ENCODE data around the gene CMSS1.

CMSS1 gene

GRCh38 chr3:99852851-99853250 lies 35.2 kb downstream of the CMSS1 start:
- FAIRE-seq (no peak), DNase-seq (ENCODE audit: low spot score) (no peak)

DNA sequence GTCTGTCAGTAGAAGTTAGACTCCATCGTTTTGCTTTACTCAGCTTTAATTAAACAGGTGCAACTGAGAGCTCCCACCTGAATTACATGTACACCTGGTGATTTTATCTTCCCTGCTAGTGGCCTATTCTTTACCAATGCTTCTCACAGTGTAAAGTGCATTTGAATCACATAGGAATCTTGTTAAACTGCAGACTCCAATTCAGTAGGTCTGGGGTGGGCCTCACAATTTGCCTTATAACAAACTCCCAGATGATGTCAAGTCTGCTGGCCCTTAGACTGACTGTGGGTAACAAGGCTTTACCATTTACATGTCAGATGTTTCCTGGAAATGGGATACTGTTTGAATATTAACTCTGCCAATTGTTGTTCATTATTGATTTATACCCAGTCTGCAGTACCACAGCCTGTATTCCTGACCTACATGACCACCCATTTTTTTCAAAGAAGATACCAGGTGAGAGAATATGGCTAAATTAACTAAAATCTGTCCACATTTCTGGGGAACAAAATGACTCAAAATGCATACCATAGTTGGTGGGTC lies 37.2 kb downstream of the CMSS1 start:
- DNase-seq (ENCODE audit: low spot score) (no peak), FAIRE-seq (peak; percentile 69)

GRCh38 chr3:99855900-99856299 lies 38.2 kb downstream of the CMSS1 start:
- FAIRE-seq (no peak), DNase-seq (ENCODE audit: low spot score) (no peak)

GRCh38 chr3:99856437-99857220 lies 39.0 kb downstream of the CMSS1 start:
- no peak for FAIRE-seq
- DNase-seq (ENCODE audit: low spot score): no peak

DNA sequence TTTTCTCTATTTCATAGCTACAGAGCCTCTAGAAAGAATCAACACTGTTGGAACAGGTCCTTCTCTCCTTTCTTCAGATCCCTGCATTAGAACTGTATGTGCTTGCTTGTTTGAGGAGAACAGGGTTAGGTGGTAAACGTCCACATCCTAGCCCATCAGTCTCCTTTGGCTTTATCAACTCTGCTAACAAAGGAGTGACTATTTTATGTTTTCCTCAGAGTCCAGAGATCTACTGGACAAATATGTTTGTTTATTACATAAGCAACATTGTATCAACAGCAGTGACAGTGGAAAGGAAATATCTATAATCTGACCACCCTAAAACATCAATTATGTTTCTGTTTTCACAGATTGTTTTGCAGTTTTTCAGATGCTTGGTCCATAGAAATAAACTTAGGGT lies 39.6 kb downstream of the CMSS1 start:
- DNase-seq (ENCODE audit: low spot score): no peak
- FAIRE-seq: no peak

DNA sequence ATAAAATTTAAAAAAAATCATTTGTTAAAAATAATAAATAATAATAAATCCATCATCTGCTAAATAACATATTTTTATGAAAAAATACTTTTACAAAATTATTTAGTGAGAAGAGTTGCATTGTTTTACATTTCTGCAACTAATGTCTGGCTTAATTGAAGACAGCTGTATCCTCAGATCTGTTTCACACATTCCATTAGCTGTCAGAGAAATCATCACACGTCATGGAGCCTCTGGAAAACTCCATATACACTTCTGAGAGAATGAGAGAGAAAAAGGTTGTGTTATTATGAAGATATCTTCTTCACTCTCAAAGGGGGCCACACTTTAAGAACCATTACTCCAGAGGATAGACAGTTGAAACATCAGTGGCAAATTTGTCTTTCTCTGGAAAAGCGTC lies 40.8 kb downstream of the CMSS1 start:
- FAIRE-seq (no peak), DNase-seq (ENCODE audit: low spot score) (no peak)

DNA sequence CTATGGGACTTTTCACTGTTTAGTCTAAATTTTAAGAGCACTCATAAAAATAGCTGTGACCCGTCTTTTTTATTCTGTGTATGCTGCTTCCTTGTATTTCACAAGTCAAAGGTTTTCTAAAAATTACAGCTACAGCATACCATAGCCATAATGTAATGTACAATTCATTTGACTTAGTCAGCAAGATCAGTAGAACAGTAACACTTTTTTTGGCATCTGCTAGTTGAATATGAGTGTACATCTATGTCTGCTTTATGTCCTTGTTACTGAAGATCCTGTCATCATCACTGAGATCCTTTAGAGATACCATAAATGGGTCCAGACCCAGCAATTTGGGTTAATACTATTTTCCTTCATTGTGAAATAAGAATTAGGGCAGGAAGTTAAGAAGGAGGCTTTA lies 42.2 kb downstream of the CMSS1 start:
- peak; percentile 61 for DNase-seq (ENCODE audit: low spot score)
- peak; percentile 83 for FAIRE-seq

- FAIRE-seq (peak; percentile 81), DNase-seq (ENCODE audit: low spot score) (no peak)
These were observed 43.6 kb downstream of the CMSS1 start for GRCh38 chr3:99861216-99861615.

- DNase-seq (ENCODE audit: low spot score) (peak; percentile 67), FAIRE-seq (peak; percentile 96)
These were observed 44.5 kb downstream of the CMSS1 start for GRCh38 chr3:99862208-99862607.

DNA sequence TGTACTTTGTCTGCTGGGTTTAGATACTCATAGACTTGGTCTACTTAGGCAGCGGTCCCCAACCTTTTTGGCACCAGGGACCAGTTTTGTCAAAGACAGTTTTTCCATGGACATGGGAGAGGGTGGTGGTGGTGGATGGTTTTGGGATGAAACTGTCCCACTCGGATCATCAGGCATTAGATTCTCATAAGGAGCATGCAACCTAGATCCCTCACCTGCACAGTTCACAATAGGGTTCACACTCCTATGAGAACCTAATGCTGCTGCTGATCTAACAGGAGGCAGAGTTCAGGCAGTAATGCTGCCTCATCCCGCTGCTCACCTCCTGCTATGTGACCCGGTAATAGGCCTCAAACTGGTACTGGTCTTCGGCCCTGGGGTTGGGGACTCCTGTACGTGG lies 45.3 kb downstream of the CMSS1 start:
- DNase-seq (ENCODE audit: low spot score) (no peak), FAIRE-seq (peak; percentile 82)

- FAIRE-seq (no peak), DNase-seq (ENCODE audit: low spot score) (no peak)
These were observed 45.9 kb downstream of the CMSS1 start for GRCh38 chr3:99863588-99863987.

GRCh38 chr3:99864289-99864688 lies 46.6 kb downstream of the CMSS1 start:
- FAIRE-seq (no peak), DNase-seq (ENCODE audit: low spot score) (no peak)

- DNase-seq (ENCODE audit: low spot score) (no peak), FAIRE-seq (no peak)
These were observed 47.7 kb downstream of the CMSS1 start for GRCh38 chr3:99865321-99865720.

DNA sequence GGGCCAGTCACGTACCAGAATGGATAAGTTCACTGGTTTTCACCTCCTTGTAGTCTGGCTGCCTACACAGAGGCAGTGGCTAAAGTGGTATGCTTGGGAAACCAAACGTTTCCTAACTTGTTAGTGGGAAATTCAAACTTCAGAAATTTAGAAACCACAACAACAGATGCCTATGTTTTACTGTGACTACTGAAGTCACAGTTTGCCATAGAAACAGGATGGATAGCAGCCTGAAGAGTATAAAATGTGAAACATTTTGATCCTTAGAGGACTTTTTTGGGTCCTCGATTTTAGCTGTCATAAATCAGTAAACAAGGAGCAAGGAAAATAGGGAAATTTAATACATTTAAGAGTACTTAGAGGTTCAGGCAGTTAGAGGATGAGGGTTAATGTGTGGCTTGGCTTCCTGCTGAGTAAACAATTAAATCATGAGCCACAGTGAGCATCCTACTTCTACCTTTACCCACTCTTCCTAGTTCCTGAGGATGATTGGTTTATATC lies 48.6 kb downstream of the CMSS1 start:
- no peak for FAIRE-seq
- peak; percentile 36 for DNase-seq (ENCODE audit: low spot score)

GRCh38 chr3:99867594-99868310 lies 50.1 kb downstream of the CMSS1 start:
- FAIRE-seq: no peak

DNA sequence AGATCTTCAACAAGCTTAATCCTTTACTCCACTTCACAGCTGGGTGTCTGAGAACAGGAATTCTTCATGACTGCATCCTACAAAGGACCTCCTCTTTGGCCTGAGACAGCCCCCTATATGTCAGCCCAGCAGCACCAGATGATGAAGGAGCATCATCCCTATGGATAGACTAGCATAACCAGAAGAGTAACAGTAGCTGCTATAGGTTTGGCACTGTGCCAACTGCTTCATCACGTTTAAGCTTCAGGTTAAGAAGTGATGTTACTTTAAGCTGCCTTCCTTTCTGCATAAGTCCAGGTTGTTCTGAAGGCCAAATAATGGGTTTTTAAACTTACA lies 50.6 kb downstream of the CMSS1 start:
- FAIRE-seq (peak; percentile 93), DNase-seq (ENCODE audit: low spot score) (no peak)

More at GRCh38 chr3:99867594-99868310, 50.1 kb downstream of the CMSS1 start:
- no peak for DNase-seq (ENCODE audit: low spot score)

DNA sequence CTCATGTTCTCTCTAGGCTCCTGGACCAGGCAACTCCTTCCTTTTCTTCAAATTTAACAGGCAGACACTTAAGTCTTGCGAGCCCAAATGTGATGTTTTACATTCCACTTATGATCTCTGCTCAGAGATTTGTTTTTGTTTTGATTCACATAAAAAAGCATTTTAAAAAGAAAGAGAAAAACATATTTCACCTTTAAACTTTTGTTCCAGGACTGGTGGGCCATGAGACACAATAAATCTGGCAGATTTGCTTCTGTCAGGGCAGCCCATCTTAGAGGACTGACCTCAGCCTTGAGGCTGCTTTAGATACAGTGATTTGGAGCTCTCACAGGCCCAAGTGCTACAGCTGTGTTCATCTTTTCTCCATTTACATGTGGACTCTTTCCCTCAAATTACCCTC lies 52.0 kb downstream of the CMSS1 start:
- no peak for DNase-seq (ENCODE audit: low spot score)
- FAIRE-seq: no peak

DNA sequence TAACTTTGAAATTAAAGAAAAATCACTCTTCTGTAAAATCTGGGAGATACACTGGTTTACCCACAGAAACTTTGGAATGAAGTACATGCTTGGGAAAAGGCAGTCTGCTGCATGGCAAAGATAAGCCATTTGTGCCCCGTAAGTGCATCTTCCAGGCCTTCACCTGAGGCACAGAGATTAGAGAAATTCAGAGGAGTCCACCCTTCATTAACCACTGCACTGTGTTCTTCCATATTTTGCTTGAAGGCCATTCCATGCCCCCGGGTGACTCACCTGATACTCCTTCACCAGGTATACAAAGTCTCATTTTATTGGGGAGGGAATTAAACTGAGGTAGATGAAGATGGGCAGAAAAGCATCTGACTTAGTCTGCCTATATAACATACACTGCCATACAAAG lies 53.0 kb downstream of the CMSS1 start:
- FAIRE-seq (no peak), DNase-seq (ENCODE audit: low spot score) (no peak)

DNA sequence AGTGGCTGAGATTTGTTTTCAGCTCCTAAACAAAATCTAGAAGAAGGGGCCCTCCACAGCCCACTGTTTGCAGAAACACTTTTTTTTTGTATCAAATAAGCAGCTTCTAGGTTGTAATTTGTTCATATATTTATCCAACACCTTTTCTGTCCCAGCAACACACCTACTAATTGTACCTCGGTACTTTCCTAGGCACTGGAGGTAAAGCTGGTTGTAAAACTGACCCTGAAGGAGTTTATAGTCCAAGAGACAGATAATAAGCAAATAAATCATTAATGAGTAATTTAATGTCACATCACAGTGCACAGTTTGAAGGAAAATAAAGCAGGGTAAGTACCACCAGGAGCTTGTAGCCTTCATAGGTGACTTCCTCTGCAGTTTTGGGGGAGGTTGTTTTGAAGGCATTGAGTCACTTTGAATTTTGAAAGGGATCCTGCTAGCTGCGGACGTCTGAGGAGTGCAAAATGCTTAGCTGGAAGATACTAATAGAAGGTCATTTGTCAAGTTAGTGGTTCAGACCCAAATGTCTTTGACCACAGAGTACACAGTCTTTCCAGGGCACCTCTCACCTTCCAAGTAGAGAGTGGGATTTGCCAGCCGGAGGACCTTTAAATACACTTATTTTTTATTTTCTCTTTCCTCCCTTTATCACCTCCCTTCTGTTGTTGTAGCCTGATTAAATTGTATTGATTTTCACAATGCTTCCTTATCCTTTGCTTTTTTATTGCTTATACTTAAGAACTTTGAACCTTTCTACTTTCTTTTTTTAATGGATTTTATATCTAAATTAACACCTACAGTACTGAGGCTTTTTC lies 53.8 kb downstream of the CMSS1 start:
- no peak for FAIRE-seq
- DNase-seq (ENCODE audit: low spot score): no peak

DNA sequence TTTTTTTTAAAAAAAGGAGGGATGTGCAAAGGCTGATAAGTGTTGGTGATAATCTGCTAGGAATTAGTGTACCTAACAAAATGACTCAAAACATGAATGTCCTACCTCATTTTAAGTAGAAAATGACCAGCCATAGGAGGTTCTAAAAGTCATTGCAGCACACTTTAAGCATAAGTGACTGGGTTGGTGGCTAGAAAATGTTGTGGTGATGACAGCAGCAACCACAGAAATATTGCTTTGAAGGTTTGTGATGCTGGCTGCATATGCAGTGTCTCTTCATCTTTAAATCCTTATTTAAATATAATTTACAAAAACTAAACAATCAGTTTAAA lies 55.2 kb downstream of the CMSS1 start:
- DNase-seq (ENCODE audit: low spot score): no peak
- no peak for FAIRE-seq

- FAIRE-seq (no peak), DNase-seq (ENCODE audit: low spot score) (no peak)
These were observed 55.8 kb downstream of the CMSS1 start for GRCh38 chr3:99873269-99874102.

Measured in urothelium cell line (cell line).